Stimulated activated CD4-positive, alpha-beta T cell treated with anti-CD3 and anti-CD28 coated beads, Interleukin-15, amount 100 ng/mL, for 48 hours (primary cell): ENCODE measurements around the gene KLHL22.

Source experiments
- DNase-seq, 2 donors: peaks; one replicate each; pipeline ENCODE4 v3.0.0-alpha.2; 2020; ENCODE audit warnings: low read depth in 2 of 2

Gene KLHL22

DNA sequence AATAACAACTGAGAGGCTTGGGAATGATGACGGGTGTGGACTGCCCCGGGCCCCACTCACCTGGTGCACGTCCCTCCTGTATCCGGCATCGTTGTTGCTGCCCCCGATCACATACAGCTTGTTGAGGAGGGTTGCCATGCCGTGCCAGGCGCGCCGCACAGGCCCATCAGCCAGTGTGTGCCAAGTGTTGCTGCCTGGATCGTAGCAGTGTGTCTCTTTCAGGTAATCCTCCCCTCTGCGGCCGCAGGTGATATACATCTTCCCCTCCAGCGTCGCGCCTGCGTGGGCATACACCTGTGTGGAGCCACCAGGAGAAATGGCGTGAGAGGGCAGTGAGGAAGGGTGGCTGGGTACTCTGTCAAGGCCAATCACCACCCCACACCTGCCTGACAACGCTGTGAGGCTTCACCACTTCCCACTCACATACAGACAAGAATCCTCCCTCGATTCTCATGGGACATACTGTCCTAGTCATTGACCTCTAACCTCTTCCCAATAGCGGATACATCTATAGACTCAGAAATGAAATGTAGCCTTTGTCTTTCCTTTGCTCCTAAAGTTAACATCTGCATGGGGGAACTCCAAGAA is 49.1 kb downstream of the KLHL22 start:
- no peak for DNase-seq

DNA sequence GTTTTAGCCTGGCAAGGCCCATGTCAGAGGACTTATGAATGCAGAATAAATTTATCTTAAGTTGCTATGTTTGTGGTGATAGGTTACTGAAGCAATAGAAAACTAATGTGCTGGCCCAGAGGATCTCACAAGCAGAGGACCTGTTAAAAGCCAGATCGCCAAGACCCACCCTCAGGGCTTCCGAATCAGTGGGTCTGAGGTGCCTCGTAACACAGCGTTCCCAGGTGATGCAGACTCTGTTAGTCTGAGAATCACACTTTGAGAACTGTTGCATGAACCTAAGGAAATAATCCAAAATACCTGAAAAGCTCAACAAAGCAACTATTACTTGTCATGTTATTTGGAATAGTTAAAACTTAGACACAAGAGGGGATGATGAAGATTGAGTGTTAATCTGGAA is 51.3 kb downstream of the KLHL22 start:
- no peak for DNase-seq

DNA sequence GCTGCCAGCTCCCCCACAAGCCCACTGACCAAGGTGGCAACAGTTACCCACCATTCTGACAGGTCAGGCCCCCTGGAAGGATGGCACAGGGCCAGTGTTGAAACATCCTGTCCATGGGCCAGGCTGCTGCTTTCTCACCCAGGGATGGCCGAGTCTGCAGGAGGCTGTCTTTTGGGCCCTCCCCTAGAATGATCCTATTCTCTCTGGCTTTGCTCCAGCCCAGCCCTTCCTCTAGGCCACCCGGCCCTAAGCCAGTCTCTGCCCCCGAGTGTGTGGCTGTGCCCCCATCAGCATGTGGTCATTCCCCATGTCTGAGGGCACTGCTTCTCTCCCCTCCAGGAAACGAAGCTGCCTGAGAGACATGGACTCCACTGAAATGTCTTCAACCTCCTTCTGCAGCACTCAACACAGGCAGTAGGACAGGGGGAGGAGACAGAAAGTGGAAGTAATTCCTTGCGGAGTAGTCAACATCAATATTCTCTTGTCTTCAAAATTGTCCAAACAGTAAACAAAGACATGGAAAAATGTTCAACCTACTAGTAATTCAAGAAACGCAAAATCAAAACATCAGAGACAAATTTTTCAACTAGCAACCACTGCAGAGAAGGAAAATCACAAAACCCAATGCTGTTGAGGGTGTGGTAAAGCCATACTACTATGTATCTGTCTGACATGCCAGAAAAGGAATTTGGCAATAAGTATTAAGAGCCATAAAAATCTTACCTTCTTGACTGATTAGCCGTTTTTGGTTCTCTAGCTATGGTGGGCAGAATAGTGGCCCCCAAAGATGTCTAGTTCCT is 52.9 kb downstream of the KLHL22 start:
- no peak for DNase-seq

DNA sequence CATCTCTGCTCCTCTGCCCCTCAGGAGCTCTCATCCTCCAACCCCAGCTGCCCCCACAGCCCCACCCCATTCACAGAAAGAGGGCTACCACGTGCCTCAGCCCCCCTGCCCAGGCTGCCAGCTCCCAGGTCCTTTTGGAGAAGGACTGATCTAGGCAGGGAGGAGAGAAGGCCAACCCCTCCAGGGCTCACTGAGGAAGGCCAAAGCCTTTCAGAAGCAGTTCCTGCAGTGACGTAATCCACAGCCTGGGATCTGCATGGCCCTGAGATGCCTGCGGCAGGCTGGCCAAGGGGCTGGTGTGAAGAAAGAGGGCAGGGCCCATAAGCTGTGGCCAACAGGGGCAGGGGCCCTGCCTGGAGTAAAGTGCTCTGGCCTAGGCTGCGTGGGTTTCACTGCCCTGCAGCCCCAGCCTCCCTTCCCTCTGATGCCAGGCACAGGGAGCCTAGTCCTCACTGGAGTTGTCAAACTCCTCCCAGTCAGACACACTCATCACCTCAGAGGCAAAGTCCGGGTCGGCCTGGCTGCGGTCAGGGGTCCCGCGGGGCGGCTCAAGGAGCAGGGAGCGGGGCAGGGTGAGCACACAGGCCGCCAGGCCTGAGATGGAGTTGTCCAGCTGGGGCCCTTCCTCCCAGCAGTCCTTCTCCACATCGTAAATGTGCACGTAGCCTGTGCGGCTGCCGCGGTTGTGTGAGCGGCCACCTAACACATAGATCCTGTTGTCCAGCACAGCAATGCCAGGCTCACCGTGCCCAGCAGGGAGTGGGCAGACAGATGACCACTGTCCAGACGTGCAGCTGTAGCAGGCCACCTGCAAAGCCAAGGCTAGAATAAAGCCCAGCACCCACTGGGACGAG is 53.7 kb downstream of the KLHL22 start:
- DNase-seq = no peak

DNA sequence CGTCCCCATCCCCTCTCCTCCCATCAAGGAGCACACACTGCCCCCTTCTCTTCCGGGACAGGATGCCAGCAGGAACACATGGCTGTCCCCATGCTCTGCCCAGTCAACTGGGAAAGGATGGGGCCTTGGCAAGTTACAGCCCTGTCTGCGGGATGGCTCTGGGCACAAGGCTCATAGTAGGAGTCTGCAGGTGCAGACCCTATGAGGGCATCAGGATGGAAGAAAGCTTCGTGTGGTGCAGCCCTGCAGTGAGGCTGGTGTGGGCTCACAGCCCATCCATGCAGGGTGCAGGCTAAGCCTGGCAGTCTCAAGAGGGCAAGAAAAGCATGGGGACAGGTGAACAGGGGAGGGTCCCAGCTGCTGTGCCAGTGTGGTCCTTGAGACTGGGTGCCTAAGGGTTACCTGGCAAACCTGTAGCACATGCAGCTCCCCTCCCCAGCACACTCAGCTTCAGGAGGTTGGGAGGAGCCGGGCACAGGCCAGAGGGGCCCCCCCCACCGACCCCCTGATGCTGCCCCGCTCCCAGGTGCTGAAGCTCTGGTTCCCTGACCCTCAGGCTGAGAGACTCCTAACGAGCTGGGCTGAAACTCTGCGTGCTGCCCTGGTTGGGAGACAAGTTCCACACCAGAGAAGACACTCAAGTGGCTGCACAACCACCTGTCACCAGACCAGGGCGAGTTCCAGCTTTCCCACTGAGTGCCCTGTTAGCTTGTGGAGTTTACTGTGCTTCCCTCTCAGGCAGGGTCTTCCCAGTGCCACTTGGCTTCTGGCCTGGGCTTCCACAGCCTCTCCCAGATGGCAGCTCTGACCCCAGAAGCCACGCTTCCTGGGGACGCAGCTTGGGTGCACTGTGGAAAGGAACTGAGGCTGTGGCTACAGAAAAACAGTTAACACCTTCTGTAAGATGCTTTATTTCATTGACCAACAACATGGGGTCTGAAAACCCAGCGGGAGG is 54.7 kb downstream of the KLHL22 start:
- no peak for DNase-seq

DNA sequence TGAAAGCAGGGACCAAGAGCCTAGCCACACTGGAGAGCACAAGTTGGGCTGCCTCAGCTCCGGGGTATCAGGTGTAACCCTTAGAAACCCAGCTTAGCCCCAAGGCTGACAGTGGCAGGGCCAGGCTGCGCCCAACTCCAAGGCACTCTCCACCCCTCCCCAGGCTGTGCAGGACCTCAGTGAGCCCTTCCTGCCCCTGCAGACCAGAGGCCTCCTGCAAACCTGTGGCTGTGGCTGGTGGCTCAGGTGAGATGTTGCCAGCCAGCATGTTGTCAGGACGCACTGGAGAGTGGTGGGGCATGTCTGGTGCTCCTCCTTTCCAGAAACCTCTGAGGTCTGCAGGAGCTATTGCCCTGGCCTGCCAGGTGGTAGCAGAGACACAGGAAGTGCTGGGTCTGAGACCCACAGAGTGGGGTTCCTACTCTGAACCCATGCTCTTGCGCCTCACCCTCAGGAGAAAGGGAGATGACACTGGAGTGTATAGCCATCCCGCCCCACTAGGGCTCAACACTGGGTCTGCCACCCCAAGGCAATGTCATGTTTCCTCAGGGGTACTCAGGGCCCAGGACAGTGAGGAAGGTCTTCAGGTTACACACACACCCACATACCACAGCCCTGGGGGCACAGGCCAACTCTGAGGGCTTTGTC is 55.5 kb downstream of the KLHL22 start:
- DNase-seq = no peak

DNA sequence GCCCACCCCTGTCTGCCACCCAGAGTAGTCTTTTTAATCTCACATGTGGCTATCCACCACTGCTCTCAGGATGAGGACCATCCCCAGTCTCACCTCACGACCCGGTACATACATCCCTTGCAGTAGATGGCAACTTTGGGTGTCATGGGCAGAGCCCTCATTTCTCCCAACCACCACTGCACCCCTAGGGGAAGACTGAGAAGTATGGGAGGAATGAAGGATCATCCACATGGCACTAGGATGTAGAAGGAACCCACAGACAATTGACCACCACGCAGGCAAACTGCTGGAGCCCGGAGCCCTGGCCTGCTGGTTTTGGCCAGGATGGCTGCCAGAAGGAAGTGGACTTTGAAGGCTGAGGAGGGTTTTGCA is 56.1 kb downstream of the KLHL22 start:
- DNase-seq = no peak

DNA sequence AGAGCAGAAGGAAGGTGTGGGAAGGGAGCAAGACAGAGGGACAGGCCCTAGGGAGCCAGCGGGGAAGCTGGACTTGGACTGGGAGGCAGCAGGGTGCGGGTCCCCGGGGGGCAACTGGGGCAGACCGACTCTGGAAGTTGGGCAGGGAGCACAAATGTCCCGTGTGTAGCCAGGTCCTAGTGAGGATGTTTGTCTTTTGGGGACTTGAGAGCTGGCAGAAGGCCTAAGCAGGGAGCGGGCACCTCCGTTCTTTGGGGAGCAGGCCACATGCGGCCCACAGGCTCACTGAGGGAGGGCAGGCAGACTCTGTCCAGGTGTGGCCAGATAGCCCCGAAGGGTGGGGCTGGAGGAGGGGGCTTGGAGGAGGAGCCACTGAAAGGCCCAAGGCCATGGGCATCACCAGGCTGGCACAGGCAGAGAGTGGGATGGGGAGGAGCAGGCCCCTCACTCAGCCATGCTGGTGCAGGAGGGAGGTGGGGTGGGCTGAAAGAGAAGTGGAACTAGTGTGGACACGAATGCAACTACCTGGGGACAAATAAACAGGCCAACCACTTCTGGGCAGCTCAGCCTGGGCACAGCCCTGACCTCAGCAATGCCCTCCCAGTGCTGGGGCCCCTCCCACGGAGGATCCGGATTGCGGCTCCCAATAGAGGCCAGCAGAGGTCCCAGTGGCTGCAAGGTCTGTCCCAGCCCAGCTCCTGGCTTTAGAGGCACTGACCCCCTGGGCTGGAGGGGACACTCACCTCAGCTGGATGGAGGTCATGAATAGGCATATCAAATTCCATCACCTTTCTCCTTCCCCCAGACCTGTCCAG is 56.7 kb downstream of the KLHL22 start:
- DNase-seq = no peak

DNA sequence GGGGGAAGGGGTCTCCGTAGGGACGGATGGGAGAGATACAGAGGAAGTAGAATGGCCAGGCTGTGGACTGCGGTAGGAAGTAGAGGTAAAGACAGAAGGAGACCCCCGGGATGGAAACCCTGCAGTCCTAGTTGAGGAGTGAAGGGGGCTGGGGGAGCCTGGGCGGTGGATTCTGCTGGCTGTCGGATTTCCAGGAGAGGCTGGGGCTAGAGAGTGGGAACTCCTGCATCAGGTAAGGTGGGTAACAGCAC is 57.2 kb downstream of the KLHL22 start:
- DNase-seq = no peak

DNA sequence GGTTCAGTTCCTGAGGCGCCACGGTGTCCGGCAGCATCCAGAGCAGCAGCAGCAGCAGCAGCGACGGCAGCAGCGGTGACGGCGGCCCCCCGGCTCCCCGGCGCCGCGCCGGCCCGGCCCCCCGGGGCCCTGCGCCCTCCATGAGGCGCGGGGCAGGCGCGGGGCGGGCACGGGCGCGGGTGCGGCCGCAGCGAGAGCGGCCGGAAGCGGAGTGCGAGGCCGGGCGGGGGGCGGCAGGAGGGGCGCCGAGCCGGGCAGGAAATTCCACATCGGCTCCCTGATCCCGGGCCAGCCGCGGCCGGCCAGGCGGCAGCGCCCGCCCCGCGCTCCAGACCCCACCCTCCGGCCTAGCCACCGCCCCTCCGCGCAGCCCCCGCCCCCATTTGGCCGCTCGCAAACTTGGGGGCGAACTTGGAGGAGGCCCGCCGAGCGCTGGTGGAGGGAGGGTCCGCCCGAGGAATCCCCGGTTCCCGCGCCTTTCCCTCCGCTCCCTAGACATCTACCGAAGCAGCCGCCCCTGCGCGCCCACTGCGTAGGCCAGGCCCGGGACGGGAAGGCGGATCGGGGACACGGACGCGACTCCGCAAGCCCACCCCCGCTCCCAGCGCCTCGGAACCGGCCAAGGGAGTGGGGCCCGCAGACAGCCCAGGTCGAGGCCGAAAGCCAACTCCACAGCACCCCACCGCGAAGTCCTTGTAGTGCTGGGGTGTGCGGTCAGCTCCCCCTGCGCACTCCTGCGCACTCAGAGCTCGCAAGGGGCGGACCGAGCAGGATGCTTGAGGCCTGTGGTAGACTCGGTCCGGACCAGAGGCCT is 57.8 kb downstream of the KLHL22 start, which contains the start of gene SCARF2:
Gene SCARF2, minus strand, starts transcription at position 213 of the 814 bp plus-strand sequence. Its CDS starts 71 bp downstream, at position 142.
- DNase-seq = no peak

DNA sequence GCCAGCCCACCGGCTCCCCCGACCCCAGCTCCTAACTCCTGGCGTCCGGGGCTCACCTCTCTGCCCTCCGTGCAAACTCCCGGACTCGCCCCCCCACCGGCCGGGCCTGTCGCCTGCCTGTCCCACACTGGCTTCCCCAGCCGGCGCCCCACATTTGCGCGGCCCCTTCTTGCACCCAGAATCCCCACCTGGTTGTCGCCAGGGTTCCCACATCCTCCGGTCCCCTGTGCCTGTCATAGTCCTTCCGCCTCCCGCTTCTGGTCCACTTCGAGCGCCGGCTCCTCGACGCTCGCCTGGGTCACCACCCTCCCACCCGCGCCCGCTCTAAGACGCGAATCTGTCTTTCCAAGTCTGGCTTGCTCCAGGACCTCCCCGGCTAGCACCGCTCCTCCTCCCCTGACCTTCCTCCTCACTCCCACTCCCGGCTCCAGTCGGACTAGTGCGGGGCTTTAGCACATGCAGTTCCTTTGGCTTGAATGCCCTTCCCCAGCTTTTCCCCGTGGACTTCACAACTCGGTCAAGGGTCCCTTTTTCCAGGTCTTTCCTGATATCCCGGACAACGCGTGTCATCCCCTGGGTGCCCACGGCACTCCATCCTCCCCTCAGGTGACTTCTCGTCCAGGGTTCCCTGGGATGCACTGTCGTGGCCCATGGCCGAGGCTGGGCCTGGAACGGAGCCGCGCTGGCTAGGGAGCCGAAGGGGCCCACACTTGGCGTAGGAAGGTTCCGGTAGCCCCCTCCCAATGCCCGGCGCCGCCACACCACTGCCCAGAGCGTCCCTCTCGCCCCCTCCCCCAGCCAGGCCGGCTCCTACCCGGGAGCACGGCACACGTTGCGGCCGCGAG is 58.6 kb downstream of the KLHL22 start:
- no peak for DNase-seq

DNA sequence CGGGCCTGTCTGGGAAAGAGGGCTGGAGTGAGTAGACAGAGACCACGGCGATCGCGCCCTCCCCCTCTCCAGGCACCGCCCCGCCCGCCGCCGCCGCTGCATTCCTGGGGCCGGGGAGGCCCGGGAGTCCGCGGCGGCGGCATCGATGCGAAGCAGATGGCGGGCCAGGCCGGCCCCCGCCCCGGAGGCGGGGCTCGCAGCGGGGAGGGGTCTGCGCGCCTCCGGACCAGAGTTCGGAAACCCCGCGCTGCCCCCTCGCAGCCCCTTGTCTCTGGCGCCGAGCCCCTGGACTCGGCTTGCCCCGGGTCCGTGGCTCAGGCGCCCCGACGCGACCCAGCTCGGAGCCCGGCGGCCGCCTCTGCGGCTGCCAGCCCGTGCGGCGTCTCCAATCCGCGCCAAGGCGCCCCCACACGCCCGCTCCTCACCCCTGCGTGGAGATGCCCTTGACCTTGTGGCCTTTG is 59.3 kb downstream of the KLHL22 start:
- no peak for DNase-seq

DNA sequence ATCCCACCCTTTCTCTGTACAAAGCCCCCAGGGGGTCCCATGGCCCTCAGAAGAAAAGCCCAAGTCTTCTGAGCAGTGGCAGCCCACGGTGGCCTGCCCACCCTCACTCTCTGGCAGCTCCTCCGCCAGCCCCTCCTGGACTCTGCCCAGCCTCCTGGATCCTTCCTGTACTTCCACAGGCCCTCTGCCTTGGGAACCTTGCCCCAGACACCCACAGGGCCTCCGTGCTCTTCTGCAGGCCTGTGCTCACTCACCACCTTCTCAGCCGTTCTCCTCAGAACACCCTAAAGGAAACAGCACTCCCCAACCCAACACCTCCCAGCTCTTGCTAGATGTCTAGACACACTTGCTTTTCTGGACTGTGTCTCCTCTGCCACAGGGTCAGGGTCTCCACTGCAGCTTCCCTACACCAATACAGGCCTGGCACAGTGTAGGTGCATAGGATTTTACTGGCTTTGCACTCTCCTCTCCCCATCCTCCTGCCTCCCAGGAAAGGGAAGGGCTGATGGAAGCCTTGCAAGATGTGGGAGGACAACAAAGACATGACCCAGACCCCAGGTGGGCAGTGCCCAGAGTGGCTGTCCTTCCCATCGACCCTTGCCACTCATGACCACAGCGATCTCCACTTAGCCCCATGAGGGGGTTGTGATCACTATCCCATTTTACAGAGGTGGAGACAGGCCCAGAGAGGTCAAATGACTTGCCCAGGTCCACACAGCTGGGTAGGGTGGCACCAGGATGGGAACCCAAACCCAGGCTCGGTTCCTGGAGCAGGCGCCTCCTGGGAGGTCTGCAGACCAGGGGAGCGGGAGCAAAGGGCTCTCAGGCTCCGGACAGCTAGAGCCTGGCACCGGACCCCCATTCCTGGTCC is 59.9 kb downstream of the KLHL22 start:
- no peak for DNase-seq

DNA sequence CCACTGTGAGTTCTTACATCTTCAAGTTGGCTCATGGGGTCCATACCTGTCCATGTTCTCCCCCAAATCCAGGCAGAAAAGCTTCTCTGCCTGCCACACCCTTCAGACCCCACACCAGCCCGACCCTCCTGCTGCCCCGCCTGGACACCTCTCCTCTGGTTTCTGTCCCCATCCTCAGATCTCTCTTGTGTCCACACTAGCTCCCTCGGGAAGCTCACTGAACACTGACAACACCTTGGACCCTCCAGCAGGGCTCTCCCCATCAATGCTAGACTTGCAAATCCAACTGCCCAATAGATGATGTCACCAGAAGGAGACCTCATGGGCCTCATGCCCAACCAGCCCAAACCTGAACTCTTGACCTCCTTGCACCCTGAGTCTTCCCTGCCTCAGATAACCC is 60.8 kb downstream of the KLHL22 start:
- DNase-seq = no peak

DNA sequence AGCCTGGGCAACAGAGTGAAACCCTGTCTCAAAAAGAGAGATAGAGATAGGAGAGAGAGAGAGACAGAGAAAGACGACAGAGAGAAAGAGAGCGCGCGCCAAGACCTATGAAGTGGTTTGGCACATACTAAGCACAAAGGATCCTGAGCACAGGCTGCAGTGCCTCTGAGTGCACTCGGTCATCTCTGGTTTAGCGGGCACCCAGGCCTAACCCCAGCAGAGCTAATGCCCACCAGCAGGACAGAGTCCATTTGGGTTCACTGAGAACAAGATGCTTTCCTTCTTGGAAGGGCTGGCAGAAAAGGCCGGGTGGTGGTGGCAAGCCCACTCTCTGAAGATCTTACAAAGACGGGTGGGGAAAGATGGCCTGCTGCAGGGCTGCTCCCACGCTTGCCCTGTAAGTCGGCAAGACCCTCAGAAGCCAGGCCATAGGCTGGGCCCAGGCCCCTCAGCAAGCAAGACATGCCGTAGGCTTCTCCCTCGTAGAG is 61.3 kb downstream of the KLHL22 start:
- no peak for DNase-seq

DNA sequence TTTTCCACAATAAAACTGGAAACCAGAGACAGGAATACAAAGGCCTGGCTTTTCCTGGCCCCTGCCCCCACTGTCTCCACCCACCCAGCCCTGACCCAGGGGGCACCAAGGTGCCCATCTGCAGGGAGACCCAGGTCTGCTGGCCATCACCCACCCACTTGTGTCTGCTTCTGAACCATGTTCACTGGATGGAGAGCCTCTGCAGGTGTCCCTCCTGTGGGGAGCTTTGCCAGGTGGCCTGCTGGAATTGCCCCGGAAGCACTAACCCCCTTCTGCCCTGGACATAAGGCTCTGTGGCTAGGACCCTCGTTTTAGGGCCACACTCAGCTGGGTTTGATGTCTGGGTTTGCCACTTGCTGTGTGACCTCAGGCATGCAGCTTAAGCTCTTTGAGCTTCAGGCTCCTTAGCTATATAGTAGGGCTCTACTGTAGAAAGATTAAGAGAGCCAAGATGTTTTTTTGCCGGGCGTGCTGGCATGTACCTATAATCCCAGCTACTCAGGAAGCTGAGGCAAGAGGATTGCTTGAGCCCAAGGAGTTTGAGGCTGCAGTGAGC is 61.8 kb downstream of the KLHL22 start:
- no peak for DNase-seq

DNA sequence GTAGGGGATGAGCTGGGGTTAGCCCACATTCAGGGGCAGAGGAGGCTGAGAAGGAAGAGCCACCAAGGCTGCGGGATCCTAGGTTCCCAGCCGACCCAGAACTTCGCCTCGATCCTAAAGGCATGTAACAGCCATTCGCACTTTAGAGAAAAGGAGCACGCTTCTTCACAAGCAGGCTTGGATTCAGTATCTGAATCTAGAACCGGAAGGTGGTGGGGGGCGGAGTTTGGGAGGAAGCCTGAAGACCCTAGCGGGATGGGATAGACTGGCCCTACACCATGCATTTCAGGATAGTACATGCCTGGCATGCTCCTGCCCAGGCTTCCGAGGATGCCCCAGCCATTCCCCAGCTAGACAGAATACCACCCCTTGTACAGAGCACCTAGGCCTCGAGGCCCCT is 62.4 kb downstream of the KLHL22 start:
- DNase-seq = no peak
